Measurements from ENCODE around the gene PPARGC1A. TPM values are rescaled to one million over a fixed set of nuclear protein-coding genes. Genes with fewer than 3 reads are reported as not detected.

PPARGC1A gene
- total and polyA plus RNA-seq, 11 donors: 25.4 to 103 (median 83.3) TPM

DNA sequence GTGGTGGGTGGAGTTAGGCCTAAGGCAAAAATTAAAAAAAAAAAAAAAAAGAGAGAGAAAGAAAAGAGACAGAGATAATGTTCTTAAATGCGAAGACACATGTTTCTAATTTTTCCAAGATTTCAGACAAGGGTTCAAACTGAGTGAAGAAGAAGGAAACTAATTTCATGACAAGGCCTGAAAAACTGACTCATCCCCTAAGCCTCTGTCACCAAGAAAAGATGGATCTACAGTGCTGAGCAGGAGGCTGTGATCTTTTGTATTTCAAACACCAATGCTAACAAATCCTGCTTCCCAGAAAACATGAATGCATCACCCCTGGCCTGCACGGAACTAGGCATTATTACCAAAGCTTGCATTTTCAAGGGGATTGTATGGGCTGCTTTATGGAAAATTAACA is 75.3 kb downstream of the PPARGC1A start:
- no peaks in the 10 kb centered on the region for H3K9me3 ChIP-seq
- intact Hi-C loops (cut with DNase I): no loop called here
- no peak for ATAC-seq
- H3K4me1 ChIP-seq: peaks cover 0 to 29% (median 13%) of the 10 kb centered on the region in 12 donors
- H3K27ac ChIP-seq: no peak overlapping the region
- 86 to 96% (median 94%) methylated on average over 2 of the region's 2 CpGs for WGBS, 4 donors
- DNase-seq: no peak
- TF ChIP-seq, protein P1, sequence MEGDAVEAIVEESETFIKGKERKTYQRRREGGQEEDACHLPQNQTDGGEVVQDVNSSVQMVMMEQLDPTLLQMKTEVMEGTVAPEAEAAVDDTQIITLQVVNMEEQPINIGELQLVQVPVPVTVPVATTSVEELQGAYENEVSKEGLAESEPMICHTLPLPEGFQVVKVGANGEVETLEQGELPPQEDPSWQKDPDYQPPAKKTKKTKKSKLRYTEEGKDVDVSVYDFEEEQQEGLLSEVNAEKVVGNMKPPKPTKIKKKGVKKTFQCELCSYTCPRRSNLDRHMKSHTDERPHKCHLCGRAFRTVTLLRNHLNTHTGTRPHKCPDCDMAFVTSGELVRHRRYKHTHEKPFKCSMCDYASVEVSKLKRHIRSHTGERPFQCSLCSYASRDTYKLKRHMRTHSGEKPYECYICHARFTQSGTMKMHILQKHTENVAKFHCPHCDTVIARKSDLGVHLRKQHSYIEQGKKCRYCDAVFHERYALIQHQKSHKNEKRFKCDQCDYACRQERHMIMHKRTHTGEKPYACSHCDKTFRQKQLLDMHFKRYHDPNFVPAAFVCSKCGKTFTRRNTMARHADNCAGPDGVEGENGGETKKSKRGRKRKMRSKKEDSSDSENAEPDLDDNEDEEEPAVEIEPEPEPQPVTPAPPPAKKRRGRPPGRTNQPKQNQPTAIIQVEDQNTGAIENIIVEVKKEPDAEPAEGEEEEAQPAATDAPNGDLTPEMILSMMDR (IDR thresholded peaks at IDR 0.05): no peak
- no peak for TF ChIP-seq POLR2A (IDR thresholded peaks at IDR 0.05)
- no peaks in the 10 kb centered on the region for H3K27me3 ChIP-seq
- H3K4me3 ChIP-seq: no peak overlapping the region
- peaks cover 0 to 48% (median 17%) of the 10 kb centered on the region in 9 donors for H3K36me3 ChIP-seq

DNA sequence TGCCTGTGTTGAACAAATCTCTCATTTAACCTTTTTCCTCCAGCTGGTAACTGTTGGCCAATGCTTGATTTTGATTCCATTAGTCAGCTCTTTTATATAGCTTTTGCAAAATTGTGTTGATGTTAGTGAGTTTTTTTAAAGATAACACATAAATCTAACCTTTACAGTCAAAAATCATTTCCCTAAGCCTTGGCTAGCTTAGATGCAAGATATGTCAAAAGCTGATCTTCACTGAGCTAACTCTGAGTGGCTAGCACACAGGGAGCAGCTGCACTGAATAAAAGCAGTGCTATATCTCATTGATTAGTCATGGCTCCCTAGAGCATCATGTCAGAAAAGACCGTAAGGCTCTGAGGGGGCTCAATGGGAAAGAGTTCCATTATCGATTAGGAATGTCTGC is 78.7 kb downstream of the PPARGC1A start:
- ATAC-seq (no peak), DNase-seq (no peak)
- H3K4me1 ChIP-seq: peaks cover 0 to 6% (median 0%) of the 10 kb centered on the region in 12 donors
- H3K27me3 ChIP-seq: no peaks in the 10 kb centered on the region
- intact Hi-C loops (cut with DNase I): no loop called here
- TF ChIP-seq, protein P1 (IDR thresholded peaks at IDR 0.05): no peak
- no peak for TF ChIP-seq POLR2A (IDR thresholded peaks at IDR 0.05)
- 86 to 95% (median 91%) methylated on average over 2 of the region's 2 CpGs for WGBS, 4 donors
- H3K36me3 ChIP-seq: peaks cover 0 to 66% (median 17%) of the 10 kb centered on the region in 9 donors
- H3K27ac ChIP-seq: no peak overlapping the region
- H3K9me3 ChIP-seq: peaks cover 0 to 4% (median 0%) of the 10 kb centered on the region in 12 donors
- H3K4me3 ChIP-seq: no peak overlapping the region

DNA sequence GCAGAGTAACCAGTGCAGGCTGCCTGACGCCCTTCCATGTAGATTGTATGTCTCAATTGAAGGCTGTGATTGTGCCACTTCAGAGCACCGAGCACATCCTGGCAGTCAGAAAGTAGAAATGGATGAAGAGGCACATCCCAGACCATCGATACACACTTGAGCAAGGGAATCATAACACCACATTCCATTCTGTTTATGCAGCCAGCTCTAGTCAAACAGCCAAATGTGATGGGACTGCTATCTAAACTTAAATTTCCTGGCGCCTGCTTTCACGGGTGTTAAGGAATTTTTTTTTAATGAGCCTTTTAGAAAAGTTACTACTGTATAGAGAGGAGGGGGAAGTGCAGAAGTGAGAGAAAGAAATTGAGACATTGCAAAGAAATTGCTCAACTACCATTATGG is 84.4 kb downstream of the PPARGC1A start:
- H3K27me3 ChIP-seq: no peaks in the 10 kb centered on the region
- ATAC-seq (peak in 3 of 4 donors; percentile 49 to 57 (median 55)), DNase-seq (no peak)
- TF ChIP-seq, protein P1 (IDR thresholded peaks at IDR 0.05): no peak
- no peak for TF ChIP-seq POLR2A (IDR thresholded peaks at IDR 0.05)
- no peak overlapping the region for H3K4me3 ChIP-seq
- H3K27ac ChIP-seq: peak overlapping the region in 1 of 12 donors; percentile 6
- intact Hi-C loops (cut with DNase I): no loop called here
- peaks cover 0 to 8% (median 0%) of the 10 kb centered on the region in 12 donors for H3K4me1 ChIP-seq
- H3K9me3 ChIP-seq: peaks cover 0 to 4% (median 0%) of the 10 kb centered on the region in 12 donors
- peaks cover 0 to 47% (median 0%) of the 10 kb centered on the region in 9 donors for H3K36me3 ChIP-seq
- 22 to 26% (median 23%) methylated on average over 5 of the region's 5 CpGs for WGBS, 4 donors

DNA sequence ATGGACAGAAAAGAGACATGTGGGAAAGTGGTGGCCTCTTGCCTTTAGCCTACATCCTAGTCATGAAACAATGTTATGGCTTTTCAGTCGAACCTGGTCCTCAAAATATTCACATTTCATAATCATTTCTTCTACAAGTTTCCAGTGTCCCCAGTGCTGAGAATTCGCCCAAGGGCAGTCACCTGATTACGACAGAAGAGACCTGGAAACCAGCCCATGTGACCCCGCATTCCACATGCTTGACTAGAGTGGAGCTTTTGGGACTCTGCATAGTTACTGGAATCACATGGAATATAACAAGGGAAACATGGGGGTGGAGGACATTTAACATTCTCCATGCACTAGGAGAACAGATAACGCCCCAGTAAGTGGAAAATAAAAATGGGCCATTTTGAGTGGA is 100.1 kb downstream of the PPARGC1A start:
- H3K4me3 ChIP-seq: no peak overlapping the region
- H3K36me3 ChIP-seq: peaks cover 0 to 22% (median 0%) of the 10 kb centered on the region in 9 donors
- 26 to 32% (median 28%) methylated on average over 5 of the region's 5 CpGs for WGBS, 4 donors
- ATAC-seq: peak; percentile 74 to 87 (median 77)
- intact Hi-C loops (cut with DNase I): no loop called here
- TF ChIP-seq, protein P1 (IDR thresholded peaks at IDR 0.05): no peak
- TF ChIP-seq POLR2A (IDR thresholded peaks at IDR 0.05): no peak
- peak in 4 of 5 donors; percentile 65 to 71 (median 66) for DNase-seq
- peaks cover 0 to 32% (median 8%) of the 10 kb centered on the region in 12 donors for H3K4me1 ChIP-seq
- peak overlapping the region in 10 of 12 donors; percentile 20 to 83 (median 68) for H3K27ac ChIP-seq
- H3K27me3 ChIP-seq: no peaks in the 10 kb centered on the region
- peaks cover 0 to 9% (median 0%) of the 10 kb centered on the region in 12 donors for H3K9me3 ChIP-seq

All from heart left ventricle (tissue), 16 donors.